Mesothelial cell of epicardium (in vitro differentiated cells): ENCODE measurements around the gene IGF1R. TPM values are rescaled to one million over a fixed set of nuclear protein-coding genes. Genes with fewer than 3 reads are reported as not detected.

Experiments
- DNase-seq, 2 experiments: peaks; one replicate each; pipeline ENCODE4 v3.0.0; 2021; ENCODE audit warnings: low spot score in 2 of 2; ENCODE audit not compliant: unreplicated experiment in 2 of 2
- H3K27ac Mint-ChIP-seq: 2 replicates; pipeline ENCODE4 v1.8.0; 2021; ENCODE audit warnings: mixed read lengths
- H3K27me3 Mint-ChIP-seq: 2 replicates; pipeline ENCODE4 v1.8.0; 2021; ENCODE audit warnings: low read depth, mixed read lengths
- H3K36me3 Mint-ChIP-seq: 2 replicates; pipeline ENCODE4 v1.8.0; 2021; ENCODE audit warnings: mixed read lengths
- H3K4me1 Mint-ChIP-seq: 2 replicates; pipeline ENCODE4 v1.8.0; 2021; ENCODE audit warnings: mixed read lengths
- H3K4me3 Mint-ChIP-seq: 2 replicates; pipeline ENCODE4 v1.8.0; 2021; ENCODE audit warnings: mild to moderate bottlenecking, moderate library complexity, mixed read lengths
- H3K9me3 Mint-ChIP-seq: 2 replicates; pipeline ENCODE4 v1.8.0; 2021; ENCODE audit warnings: mixed read lengths
- total RNA-seq: library from RNA; stranded (reverse); gene quantifications from 3 replicates; pipeline ENCODE4 v1.2.1, GENCODE V29; 2021
- TF ChIP-seq, protein P1 (sequence below): fragments of 200-600 bp; sonication (generic); IDR thresholded peaks from one replicate; pipeline ENCODE4 v1.5.0; 2021; ENCODE audit warnings: antibody characterized with exemption; ENCODE audit not compliant: unreplicated experiment

Gene IGF1R
- total RNA-seq, 1 donor from 2014 or later = 113 TPM

- no peak overlapping the region for H3K4me3 Mint-ChIP-seq
- TF ChIP-seq, protein P1, sequence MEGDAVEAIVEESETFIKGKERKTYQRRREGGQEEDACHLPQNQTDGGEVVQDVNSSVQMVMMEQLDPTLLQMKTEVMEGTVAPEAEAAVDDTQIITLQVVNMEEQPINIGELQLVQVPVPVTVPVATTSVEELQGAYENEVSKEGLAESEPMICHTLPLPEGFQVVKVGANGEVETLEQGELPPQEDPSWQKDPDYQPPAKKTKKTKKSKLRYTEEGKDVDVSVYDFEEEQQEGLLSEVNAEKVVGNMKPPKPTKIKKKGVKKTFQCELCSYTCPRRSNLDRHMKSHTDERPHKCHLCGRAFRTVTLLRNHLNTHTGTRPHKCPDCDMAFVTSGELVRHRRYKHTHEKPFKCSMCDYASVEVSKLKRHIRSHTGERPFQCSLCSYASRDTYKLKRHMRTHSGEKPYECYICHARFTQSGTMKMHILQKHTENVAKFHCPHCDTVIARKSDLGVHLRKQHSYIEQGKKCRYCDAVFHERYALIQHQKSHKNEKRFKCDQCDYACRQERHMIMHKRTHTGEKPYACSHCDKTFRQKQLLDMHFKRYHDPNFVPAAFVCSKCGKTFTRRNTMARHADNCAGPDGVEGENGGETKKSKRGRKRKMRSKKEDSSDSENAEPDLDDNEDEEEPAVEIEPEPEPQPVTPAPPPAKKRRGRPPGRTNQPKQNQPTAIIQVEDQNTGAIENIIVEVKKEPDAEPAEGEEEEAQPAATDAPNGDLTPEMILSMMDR = no peak
- no peaks in the 10 kb centered on the region for H3K27me3 Mint-ChIP-seq
- H3K27ac Mint-ChIP-seq = no peak overlapping the region
- peaks cover 47% of the 10 kb centered on the region for H3K4me1 Mint-ChIP-seq
- no peak for DNase-seq
- H3K9me3 Mint-ChIP-seq = no peaks in the 10 kb centered on the region
- H3K36me3 Mint-ChIP-seq = no peaks in the 10 kb centered on the region
Measured at GRCh38 chr15:98663606-98664005, 15.3 kb downstream of the IGF1R start.

GRCh38 chr15:98666441-98666840, 18.1 kb downstream of the IGF1R start:
- no peaks in the 10 kb centered on the region for H3K9me3 Mint-ChIP-seq
- DNase-seq = no peak
- H3K27ac Mint-ChIP-seq = peak overlapping the region; percentile 68
- no peaks in the 10 kb centered on the region for H3K36me3 Mint-ChIP-seq
- H3K4me1 Mint-ChIP-seq = peaks cover 62% of the 10 kb centered on the region
- TF ChIP-seq, protein P1 = no peak
- H3K4me3 Mint-ChIP-seq = no peak overlapping the region
- H3K27me3 Mint-ChIP-seq = no peaks in the 10 kb centered on the region

- Mint-ChIP-seq H3K4me3 (no peak overlapping the region), H3K27ac (peak overlapping the region; percentile 68), H3K4me1 (peaks cover 65% of the 10 kb centered on the region), H3K9me3 (no peaks in the 10 kb centered on the region), H3K27me3 (no peaks in the 10 kb centered on the region), H3K36me3 (no peaks in the 10 kb centered on the region)
- no peak for DNase-seq
- TF ChIP-seq, protein P1 = no peak
Measured at GRCh38 chr15:98666841-98667240, 18.5 kb downstream of the IGF1R start.

DNA sequence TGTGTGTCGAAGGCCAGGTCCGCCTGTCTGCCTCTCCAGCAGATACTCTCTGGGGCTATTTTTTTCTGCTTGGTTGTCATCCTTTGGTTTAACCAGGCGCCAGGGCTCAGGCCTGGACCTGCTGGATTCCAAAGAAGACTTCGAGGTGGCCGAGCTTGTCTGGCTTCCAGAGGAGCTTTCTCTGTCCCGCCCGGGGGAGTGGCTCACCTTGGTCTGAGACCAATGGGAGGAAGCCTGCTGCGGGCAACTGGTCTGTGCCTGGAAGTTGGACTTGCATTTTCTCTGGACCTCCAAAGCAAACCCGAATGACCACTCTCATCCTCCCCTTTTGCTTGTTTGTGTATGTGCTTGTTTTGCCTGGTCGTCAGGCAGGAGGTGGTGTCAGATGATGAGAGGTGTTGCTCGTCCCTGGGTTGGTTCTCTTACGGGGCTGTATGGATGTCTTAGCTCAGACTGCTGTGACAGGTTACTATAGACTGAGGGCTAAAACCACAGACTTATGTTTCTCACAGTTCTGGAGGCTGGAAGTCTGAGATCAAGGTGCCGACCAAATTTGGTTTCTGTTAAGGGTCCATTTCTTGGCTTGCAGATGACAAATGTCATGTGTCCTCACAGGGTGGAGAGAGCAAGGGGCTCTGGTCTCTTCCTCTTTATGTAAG, 19.3 kb downstream of the IGF1R start:
- no peak overlapping the region for H3K4me3 Mint-ChIP-seq
- peak overlapping the region; percentile 68 for H3K27ac Mint-ChIP-seq
- peaks cover 64% of the 10 kb centered on the region for H3K4me1 Mint-ChIP-seq
- no peaks in the 10 kb centered on the region for H3K36me3 Mint-ChIP-seq
- H3K9me3 Mint-ChIP-seq = no peaks in the 10 kb centered on the region
- H3K27me3 Mint-ChIP-seq = no peaks in the 10 kb centered on the region
- TF ChIP-seq, protein P1 = no peak
- DNase-seq = no peak

DNA sequence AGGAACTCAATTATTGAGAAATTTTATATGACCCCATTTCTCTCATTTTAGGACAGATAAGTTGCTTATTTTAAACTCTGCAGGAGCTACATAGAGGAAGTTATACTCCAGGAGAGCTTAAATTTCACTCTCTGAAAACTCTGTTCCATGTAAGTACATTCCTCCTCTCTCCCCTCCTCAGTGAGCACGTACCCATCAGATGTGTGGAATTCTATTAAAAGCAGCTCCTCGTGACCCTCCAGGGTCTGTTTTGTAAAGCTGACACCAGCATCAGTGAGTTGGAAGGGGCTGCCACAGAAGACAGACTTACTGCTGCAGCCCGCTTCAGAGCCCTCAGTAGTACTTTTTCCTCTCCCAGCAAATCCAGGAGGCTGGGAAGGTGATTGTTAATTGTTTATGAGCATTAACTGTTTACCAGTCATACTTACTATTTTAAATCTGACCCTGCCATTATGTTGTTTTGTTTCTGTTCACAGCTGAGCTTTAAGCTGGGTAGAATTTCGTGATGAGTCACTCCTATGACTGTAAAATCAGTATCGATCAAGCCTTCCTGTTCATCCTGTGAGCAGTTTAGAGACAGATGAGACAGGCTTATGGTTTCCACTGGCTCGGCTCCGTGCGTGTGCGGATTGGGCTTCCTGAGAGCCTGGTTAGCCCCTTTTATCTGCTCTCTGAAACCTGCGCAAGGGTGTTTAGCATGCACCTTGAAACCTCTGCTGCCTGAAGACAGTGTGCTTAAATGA, 20.4 kb downstream of the IGF1R start:
- Mint-ChIP-seq H3K27ac (peak overlapping the region; percentile 68), H3K36me3 (no peaks in the 10 kb centered on the region), H3K4me1 (peaks cover 65% of the 10 kb centered on the region), H3K9me3 (no peaks in the 10 kb centered on the region), H3K4me3 (no peak overlapping the region), H3K27me3 (no peaks in the 10 kb centered on the region)
- no peak for DNase-seq
- TF ChIP-seq, protein P1 = no peak
